GM19193 (cell line): ENCODE measurements around the gene CASZ1.

Source experiments
- POLR2A ChIP-seq: IDR thresholded peaks from 4 replicates; pipeline ENCODE4 v1.6.1; 2011; ENCODE audit not compliant: insufficient read depth, insufficient read length; ENCODE audit errors: extremely low read depth

CASZ1 gene

DNA sequence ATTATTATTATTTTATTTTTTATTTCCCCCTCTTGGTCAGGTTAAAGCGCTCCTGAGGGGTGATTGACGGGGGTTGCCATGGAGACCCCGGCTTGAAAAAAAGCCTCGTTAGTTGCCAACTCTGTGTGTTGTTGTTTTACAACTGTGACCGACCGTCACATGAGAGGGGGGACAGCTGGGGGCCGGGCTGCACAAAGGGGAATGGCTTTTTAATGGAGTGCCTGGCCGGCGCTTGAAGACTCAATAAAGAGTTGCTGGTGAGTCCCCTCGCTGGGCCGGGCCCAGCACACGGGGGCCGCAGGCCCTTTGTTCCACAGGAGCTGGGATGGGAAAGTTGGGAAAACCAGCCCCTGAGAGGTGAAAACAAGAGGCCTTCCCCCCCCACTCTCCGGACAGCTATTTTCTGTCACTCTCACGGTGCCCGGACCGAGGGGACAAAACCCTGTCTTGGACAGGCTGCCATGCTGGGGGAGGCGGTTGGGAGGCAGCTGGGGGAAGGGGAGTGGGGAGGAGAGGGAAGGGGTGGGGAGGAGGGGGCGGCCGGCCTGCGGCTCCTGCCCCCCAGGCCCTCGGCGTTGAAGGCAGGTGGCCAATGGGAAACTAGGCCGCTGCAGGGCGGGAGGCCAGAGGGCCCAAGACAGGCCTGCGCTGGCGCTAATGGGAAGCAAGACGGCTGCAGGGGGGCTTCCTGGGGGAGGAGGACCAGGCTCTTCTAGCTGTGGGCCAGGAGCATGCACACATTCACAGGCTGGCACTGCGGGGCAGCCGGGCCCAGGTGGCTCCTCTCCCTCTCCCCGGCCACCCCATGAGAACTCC is 67.6 kb downstream of the CASZ1 start:
- no peak for TF ChIP-seq POLR2A

DNA sequence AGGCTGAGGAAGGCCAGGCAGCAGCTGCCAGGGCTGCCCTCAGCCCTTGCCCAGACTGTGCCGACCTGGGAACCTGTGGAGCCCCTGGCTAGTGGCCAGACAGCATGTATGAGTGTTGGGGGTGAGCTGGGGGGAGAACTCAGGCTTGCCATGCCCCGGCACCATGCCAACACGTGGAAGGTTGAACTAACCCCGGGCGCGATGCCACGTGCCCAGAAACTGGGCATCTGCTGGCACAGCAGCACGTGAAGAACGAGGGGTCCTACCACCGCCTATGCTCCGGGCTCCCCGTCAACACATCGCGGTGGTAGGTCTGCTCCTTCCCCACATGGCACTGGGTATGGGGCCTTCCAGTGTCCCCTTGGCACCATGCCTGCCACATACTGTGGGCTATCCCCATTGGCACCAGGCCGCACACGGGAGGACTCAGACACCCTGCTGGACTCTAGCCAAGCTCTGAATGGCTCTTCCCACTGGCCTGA is 68.7 kb downstream of the CASZ1 start:
- TF ChIP-seq POLR2A: no peak

DNA sequence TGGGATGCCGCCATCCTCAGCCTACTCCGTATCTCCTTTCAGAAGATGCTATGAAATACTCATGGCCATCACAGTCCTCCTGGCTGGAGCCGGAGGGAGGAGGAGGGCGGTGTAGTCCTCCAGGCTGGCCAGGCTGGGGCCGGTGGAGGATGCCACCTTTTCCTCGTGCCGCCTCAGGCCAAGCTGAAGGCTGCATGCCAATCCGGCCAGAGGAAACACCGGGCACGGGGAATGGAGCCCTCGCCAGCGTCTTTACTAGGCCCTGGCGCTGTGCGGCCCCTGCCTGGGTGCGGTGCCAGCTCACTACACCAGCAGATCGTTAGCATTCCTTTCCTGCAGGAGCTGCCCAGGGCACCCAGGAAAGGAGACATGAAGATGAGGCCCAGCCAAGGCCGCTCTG is 70.1 kb downstream of the CASZ1 start:
- TF ChIP-seq POLR2A: no peak

GRCh38 chr1:10724948-10725847 is 71.2 kb downstream of the CASZ1 start:
- TF ChIP-seq POLR2A: no peak

DNA sequence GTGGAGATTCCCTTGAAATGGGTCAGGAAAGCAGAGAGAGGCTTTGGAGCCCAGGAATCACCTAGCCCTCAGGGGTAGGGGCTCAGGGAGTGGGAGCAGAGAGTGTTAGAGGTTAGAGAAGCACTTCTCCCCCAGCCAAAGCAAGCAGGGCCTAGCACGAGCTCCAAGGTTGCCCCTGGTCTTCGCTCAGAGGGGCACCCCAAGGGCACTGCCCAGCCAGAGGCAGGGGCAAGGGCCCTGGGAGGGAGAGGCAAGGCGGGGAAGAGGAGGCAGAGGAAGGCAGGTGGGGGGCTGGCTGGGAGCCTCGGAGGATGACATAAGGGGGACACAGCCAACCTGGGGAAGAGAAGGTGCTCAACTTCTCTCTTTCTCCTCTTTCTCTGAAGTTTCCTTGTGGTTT is 71.9 kb downstream of the CASZ1 start:
- no peak for TF ChIP-seq POLR2A

DNA sequence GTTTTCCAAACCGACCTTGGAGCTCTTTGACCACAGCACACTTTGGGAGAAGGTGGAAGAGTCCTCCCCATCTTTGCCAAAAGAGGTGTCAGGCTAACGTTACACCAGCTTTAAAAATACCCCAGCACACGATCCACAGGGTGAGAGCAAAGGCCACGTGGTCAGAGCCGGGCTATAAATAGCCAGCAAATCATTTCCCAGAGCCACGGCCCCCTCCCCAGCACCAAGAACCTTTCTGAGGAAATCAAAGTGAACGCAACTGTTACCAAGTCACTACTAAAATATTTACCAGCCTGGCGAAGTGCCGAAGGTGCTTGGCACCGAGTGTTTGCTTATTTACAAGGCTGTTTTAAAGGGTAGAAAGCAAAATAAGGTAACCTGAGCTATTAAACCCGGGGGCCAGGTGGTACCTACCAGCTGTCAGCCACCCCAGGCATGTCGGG is 72.4 kb downstream of the CASZ1 start:
- TF ChIP-seq POLR2A: no peak

DNA sequence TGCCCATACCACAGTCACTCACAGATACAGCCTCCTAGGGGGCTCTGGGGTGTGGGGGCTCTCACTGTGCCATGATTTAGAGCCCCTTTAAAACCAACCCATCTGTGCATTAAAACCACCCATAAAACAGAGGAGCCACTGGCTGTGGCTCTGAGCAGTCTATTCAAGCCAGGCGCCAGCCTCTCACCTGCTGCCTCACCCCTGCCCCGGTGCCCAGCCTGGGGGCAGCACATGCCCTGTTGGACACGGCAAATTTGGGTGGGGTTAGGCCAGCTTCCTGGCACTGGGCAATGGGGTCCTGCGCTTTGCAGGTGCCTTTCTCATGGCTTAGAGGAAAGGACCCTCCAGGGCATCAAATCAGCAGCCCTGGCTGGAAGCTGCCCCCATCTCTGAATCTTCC is 73.1 kb downstream of the CASZ1 start:
- no peak for TF ChIP-seq POLR2A

DNA sequence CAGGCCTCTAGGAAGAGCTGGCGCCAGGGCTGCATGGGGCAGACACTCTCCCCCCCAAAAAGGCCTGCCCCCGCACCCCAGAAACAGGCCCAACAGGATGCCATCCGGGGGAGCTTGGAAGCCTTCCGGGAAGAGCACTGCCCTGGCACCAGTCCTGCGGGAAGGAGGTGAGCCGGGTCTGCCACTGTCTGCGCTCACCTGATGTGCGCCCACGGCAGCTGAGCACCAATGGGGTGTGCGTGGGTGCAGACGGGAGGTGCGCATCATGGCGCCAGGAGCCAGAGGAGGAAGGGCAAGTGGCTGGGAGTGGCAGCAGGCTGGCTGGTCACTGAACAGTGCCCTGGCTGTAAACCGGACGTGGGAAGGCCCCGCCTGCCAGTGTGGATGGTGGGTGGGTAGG is 73.6 kb downstream of the CASZ1 start:
- TF ChIP-seq POLR2A: no peak

GRCh38 chr1:10721381-10722321 is 74.8 kb downstream of the CASZ1 start:
- no peak for TF ChIP-seq POLR2A

GRCh38 chr1:10720635-10721034 is 75.8 kb downstream of the CASZ1 start:
- no peak for TF ChIP-seq POLR2A

DNA sequence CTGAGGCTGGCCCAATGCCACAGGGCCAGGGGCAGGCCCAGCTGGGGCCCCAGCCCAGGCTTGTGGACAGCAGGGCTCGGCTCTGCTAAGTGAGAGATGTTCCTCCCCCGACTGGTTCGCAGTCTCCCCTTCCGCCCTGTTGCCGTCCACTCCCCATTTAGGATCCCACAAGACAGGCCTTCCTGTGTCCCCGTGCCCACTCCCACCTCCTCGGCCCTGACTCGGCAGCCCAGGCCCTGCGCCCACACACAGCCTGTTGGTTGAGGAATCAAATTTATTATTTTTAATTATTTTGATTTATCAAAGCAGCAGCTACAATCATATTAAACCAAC is 78.4 kb downstream of the CASZ1 start:
- no peak for TF ChIP-seq POLR2A

DNA sequence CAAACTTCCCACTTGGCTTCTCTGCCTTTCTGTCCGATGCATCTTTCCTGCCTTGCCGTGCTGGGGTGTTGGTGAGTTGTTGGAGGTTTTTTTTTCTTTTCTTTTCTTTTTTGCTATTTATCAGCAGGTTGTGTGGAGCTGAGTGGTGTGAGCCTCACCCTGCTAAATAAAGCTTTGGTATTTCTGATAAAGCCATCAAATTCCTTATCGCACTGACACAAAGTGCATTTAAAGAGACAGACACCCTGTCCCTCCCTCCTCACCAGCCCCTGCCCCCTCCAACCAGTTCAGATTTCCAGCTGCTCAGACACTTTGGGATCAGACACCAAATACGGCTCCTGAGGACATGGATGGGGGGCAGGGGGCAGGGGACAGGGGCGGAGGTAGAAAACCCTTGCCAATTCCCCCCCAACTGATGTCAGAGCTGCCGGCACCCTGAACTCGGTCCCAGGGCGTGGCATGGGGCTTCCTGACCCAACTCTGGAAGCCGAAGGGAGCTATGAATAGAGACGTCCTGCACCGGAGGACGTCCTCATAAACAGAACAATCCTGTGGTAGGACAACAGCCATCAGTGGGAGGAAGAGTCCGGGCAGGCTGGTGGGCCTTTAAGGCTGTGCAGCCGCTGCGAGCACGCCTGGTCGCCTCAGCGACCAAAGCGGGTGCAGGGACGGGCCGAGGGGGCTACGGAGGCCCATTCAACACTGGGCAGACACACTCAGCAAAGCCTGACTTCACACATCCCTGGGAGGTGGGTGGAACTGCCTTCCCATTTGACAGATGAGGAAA is 79.0 kb downstream of the CASZ1 start:
- TF ChIP-seq POLR2A: no peak

DNA sequence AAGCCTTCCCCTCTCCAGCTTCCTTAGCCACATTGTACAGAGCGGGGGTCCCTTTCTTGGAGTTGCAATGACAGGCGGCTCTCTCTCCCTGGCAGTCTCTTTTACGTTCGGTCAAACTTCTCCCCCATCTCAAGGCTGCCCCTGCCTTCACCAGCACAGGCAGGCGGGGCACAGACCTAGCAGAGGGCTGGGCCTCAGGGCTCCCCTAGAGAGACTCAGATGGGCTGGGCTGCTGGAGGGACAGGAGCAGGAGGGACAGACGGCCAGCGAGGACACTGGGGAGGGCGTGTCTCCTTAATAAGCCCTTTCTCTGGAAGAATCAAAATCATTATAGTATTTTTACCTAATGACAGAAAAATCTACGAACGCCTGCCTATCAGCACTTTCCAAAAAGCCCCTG is 79.6 kb downstream of the CASZ1 start:
- no peak for TF ChIP-seq POLR2A
